ACHN (cell line): Measurements from ENCODE around the gene CDH10.

Experiments used
- DNase-seq: peaks from one replicate; pipeline ENCODE4 v3.0.0-alpha.2; 2015
- in situ Hi-C: cut with HindIII; loops from 2 replicates; pipeline ENCODE4 v1.10.0; 2017; ENCODE audit warnings: low sequenced_read_pairs, low pct_ligation_motif_present, low pct_unique_long_range_greater_than_20kb

CDH10 gene

GRCh38 chr5:24644761-24645160 is at the start of gene CDH10:
Gene CDH10, minus strand, starts transcription at chr5:24644978. Its CDS starts 51,488 bp downstream, at chr5:24593490.
- in situ Hi-C loops: no loop called here
- peak; percentile 29 for DNase-seq

GRCh38 chr5:24693609-24694008 is 48.8 kb upstream of the CDH10 start:
- no peak for DNase-seq
- in situ Hi-C loops: no loop called here

GRCh38 chr5:24691074-24691473 is 46.3 kb upstream of the CDH10 start:
- in situ Hi-C loops: no loop called here

GRCh38 chr5:24681106-24681505 is 36.3 kb upstream of the CDH10 start:
- in situ Hi-C loops: no loop called here

More at GRCh38 chr5:24691074-24691473, 46.3 kb upstream of the CDH10 start:
- no peak for DNase-seq

GRCh38 chr5:24668050-24668449 is 23.3 kb upstream of the CDH10 start:
- no peak for DNase-seq
- in situ Hi-C loops: no loop called here

More at GRCh38 chr5:24681106-24681505, 36.3 kb upstream of the CDH10 start:
- DNase-seq: no peak

GRCh38 chr5:24649531-24649930 is 4.8 kb upstream of the CDH10 start:
- in situ Hi-C loops: no loop called here
- DNase-seq: no peak

GRCh38 chr5:24646915-24647314 is 2.1 kb upstream of the CDH10 start:
- in situ Hi-C loops: no loop called here
- no peak for DNase-seq

- in situ Hi-C loops: no loop called here
- no peak for DNase-seq
These were observed 705 bp upstream of the CDH10 start for GRCh38 chr5:24645483-24645882.

- in situ Hi-C loops: no loop called here
- no peak for DNase-seq
These were observed 898 bp downstream of the CDH10 start for GRCh38 chr5:24643880-24644279.

- DNase-seq: no peak
- in situ Hi-C loops: no loop called here
These were observed 1.6 kb downstream of the CDH10 start for GRCh38 chr5:24643156-24643555.

- in situ Hi-C loops: no loop called here
These were observed 2.8 kb downstream of the CDH10 start for GRCh38 chr5:24642022-24642421.

GRCh38 chr5:24635209-24635608 is 9.6 kb downstream of the CDH10 start:
- no peak for DNase-seq
- in situ Hi-C loops: no loop called here

More at GRCh38 chr5:24642022-24642421, 2.8 kb downstream of the CDH10 start:
- DNase-seq: peak; percentile 59

GRCh38 chr5:24633715-24634325 is 11.0 kb downstream of the CDH10 start:
- DNase-seq: peak; percentile 53
- in situ Hi-C loops: no loop called here

GRCh38 chr5:24632353-24632752 is 12.4 kb downstream of the CDH10 start:
- no peak for DNase-seq
- in situ Hi-C loops: no loop called here

- no peak for DNase-seq
- in situ Hi-C loops: no loop called here
These were observed 13.9 kb downstream of the CDH10 start for GRCh38 chr5:24630918-24631317.

- no peak for DNase-seq
- in situ Hi-C loops: no loop called here
These were observed 15.0 kb downstream of the CDH10 start for GRCh38 chr5:24629798-24630197.

GRCh38 chr5:24624872-24625271 is 19.9 kb downstream of the CDH10 start:
- in situ Hi-C loops: no loop called here
- no peak for DNase-seq

- in situ Hi-C loops: no loop called here
- no peak for DNase-seq
These were observed 21.2 kb downstream of the CDH10 start for GRCh38 chr5:24623624-24624023.

- no peak for DNase-seq
- in situ Hi-C loops: no loop called here
These were observed 21.7 kb downstream of the CDH10 start for GRCh38 chr5:24623031-24623430.

GRCh38 chr5:24621792-24622191 is 23.0 kb downstream of the CDH10 start:
- in situ Hi-C loops: no loop called here
- peak; percentile 7 for DNase-seq

- DNase-seq: no peak
- in situ Hi-C loops: no loop called here
These were observed 28.2 kb downstream of the CDH10 start for GRCh38 chr5:24616566-24616965.
